OCI-LY1 (cell line): ENCODE data around the gene C16orf90.

ENCODE experiments used
- EZH2 ChIP-seq: fragments of 200-600 bp; sonication (generic), shearing (Covaris generic); IDR thresholded peaks from 2 replicates; pipeline ENCODE4 v1.8.0; 2017; ENCODE audit warnings: borderline replicate concordance, mixed run types, mild to moderate bottlenecking, antibody characterized with exemption, low read length, moderate library complexity, mixed read lengths
- TF ChIP-seq, protein P1 (sequence below): fragments of 200-600 bp; sonication (generic), shearing (Covaris generic); IDR thresholded peaks from 2 replicates; pipeline ENCODE4 v1.5.1; 2017; ENCODE audit warnings: mild to moderate bottlenecking, antibody characterized with exemption, low read length, moderate library complexity, mixed read lengths

DNA sequence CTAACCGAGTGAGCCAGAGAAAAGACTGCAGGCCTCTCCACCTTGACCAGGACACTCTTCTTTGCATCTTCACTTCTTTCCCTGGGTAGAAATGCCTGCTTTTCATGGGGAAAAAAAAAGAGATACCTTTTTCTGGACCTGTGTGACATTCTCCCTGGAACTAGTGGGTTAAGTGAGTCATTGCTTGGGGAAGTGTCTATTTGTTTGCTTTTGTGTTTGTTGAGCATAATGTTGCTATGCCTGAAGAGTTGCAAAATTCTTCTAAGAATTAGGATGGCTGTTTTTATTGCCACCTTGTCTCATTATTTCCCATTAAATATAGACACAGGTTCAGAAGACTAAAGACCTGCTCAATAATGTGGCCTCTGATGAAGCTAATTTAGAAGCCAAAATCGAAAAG is 24.3 kb upstream of the C16orf90 start:
- TF ChIP-seq, protein P1, sequence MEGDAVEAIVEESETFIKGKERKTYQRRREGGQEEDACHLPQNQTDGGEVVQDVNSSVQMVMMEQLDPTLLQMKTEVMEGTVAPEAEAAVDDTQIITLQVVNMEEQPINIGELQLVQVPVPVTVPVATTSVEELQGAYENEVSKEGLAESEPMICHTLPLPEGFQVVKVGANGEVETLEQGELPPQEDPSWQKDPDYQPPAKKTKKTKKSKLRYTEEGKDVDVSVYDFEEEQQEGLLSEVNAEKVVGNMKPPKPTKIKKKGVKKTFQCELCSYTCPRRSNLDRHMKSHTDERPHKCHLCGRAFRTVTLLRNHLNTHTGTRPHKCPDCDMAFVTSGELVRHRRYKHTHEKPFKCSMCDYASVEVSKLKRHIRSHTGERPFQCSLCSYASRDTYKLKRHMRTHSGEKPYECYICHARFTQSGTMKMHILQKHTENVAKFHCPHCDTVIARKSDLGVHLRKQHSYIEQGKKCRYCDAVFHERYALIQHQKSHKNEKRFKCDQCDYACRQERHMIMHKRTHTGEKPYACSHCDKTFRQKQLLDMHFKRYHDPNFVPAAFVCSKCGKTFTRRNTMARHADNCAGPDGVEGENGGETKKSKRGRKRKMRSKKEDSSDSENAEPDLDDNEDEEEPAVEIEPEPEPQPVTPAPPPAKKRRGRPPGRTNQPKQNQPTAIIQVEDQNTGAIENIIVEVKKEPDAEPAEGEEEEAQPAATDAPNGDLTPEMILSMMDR, result no peak
- no peak for TF ChIP-seq EZH2
